HCT116 (cell line): ENCODE measurements around the gene TGDS.

ENCODE experiments used
- CTCF ChIP-seq, 3 experiments: fragments of 200-600 bp in 1 of 3; sonication (generic) in 1 of 3; IDR thresholded peaks in 2 of 3; conservative IDR thresholded peaks in 1 of 3; 2 replicates each; pipeline ENCODE4 v1.5.1; 2012 to 2017; ENCODE audit warnings: low read depth in 2 of 3, low read length in 2 of 3, antibody characterized with exemption in 1 of 3, borderline replicate concordance in 1 of 3, control low read depth in 1 of 3, mild to moderate bottlenecking in 1 of 3, mixed read lengths in 1 of 3, mixed run types in 1 of 3, moderate library complexity in 1 of 3; ENCODE audit not compliant: insufficient read depth in 1 of 3
- EZH2 ChIP-seq: fragments of 200-600 bp; sonication (generic); IDR thresholded peaks from 2 replicates; pipeline ENCODE4 v1.6.1; 2017; ENCODE audit warnings: antibody characterized with exemption, mixed run types
- EZH2phosphoT487 ChIP-seq: fragments of 200-600 bp; IDR thresholded peaks from 2 replicates; pipeline ENCODE4 v1.6.1; 2018; ENCODE audit warnings: antibody characterized with exemption, borderline replicate concordance
- POLR2A ChIP-seq: IDR thresholded peaks from 2 replicates; pipeline ENCODE4 v1.7.0; 2011; ENCODE audit warnings: borderline replicate concordance; ENCODE audit not compliant: insufficient read depth, insufficient read length; ENCODE audit errors: extremely low read depth

DNA sequence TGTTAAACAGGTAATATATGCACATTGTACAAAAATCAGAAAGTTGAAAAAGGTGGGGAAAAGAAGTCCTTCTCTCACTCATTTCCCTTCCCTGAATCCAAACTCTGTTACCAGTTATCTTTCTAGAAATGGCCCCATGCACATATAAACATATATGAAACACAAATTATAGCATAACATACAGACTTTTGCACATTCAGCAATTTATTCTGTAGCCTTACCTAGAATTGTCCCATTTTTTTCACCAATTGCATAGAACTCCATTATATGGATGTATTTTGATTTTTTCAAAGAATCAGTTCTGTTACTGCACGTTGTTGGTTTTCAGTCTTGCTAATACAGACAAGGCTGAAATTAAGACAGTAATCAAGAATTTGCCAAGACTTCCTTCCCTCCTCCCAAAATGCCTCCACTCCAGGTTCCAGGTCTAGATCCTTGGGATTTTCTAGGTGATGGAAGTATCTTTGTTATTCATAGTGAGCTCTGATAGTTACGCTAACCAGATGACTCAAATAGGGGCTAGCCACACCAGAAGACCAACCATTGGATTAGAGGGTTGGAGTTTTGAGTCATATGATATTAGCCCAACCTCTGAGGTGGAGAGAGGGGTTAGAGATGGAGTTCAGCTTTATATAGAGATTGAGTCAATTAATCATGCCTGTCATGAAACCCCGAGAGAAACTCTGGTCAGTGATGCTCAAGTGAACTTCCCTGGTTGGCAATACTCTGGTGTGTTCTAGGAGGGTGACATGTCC lies 36.5 kb upstream of the TGDS start:
- TF ChIP-seq EZH2 = no peak
- TF ChIP-seq CTCF (IDR thresholded peaks at IDR 0.05 in 2 of 3, conservative IDR thresholded peaks at IDR 0.05 in 1 of 3; ENCODE audit: borderline replicate concordance in 1 of 3, insufficient read depth in 1 of 3, low read depth in 2 of 3, low read length in 2 of 3) = no peak
- TF ChIP-seq EZH2phosphoT487 = no peak
- TF ChIP-seq POLR2A = no peak
